CD8-positive, alpha-beta memory T cell (primary cell): Measurements from ENCODE around the gene PNCK. TPM values are rescaled to one million over a fixed set of nuclear protein-coding genes. Genes with fewer than 3 reads are reported as not detected.
A peak's percentile ranks its signal among the peaks of the same experiment; 100 is the strongest.

ENCODE experiments used
- CTCF ChIA-PET: fragments of 350-600 bp; sonication (Branson Sonifier 250); formaldehyde crosslinking; loops from one replicate; lab custom pipeline; 2021; ENCODE audit warnings: antibody characterized with exemption; lab: Charles Lee
- POLR2A ChIA-PET: fragments of 350-600 bp; sonication (Branson Sonifier 250); formaldehyde crosslinking; loops from one replicate; lab custom pipeline; 2021; ENCODE audit warnings: antibody characterized with exemption; lab: Charles Lee
- DNase-seq, 5 donors: peaks; one replicate each; pipeline versions ENCODE4 v3.0.0 to v3.0.0-alpha.2; 2020 to 2022; ENCODE audit warnings: mixed read lengths in 1 of 5
- H3K27ac ChIP-seq: one replicate; pipeline ENCODE4 v1.7.0; 2013; ENCODE audit warnings: low read depth, mild to moderate bottlenecking, low read length, moderate library complexity
- H3K27me3 ChIP-seq: 2 replicates; pipeline ENCODE4 v1.7.0; 2013; ENCODE audit warnings: low read length, mild to moderate bottlenecking; ENCODE audit not compliant: insufficient read depth, poor library complexity, severe bottlenecking
- H3K36me3 ChIP-seq: 2 replicates; pipeline ENCODE4 v1.7.0; 2013; ENCODE audit warnings: mild to moderate bottlenecking, low read length, moderate library complexity; ENCODE audit not compliant: insufficient read depth
- H3K4me1 ChIP-seq: 2 replicates; pipeline ENCODE4 v1.7.0; 2013; ENCODE audit warnings: mild to moderate bottlenecking, low read length, moderate library complexity; ENCODE audit not compliant: insufficient read depth
- H3K4me3 ChIP-seq: 2 replicates; pipeline ENCODE4 v1.7.0; 2013; ENCODE audit warnings: mild to moderate bottlenecking, low read length
- H3K9me3 ChIP-seq: 2 replicates; pipeline ENCODE4 v1.7.0; 2013; ENCODE audit warnings: mild to moderate bottlenecking, low read length
- H3K27ac Mint-ChIP-seq, 8 donors: one replicate each; pipeline ENCODE4 v1.8.0; 2020 to 2021; ENCODE audit warnings: mixed read lengths in 8 of 8, mild to moderate bottlenecking in 6 of 8, inconsistent platforms in 3 of 8, moderate library complexity in 3 of 8
- H3K27me3 Mint-ChIP-seq, 2 donors: one replicate each; pipeline ENCODE4 v1.8.0; 2020 to 2021; ENCODE audit warnings: mixed read lengths in 2 of 2, mild to moderate bottlenecking in 1 of 2, moderate library complexity in 1 of 2
- H3K36me3 Mint-ChIP-seq, 3 donors: one replicate each; pipeline ENCODE4 v1.8.0; 2020 to 2021; ENCODE audit warnings: mixed read lengths in 3 of 3, inconsistent platforms in 1 of 3, mild to moderate bottlenecking in 1 of 3
- H3K4me1 Mint-ChIP-seq, 3 donors: one replicate each; pipeline ENCODE4 v1.8.0; 2020 to 2021; ENCODE audit warnings: mixed read lengths in 3 of 3, inconsistent platforms in 1 of 3, mild to moderate bottlenecking in 1 of 3
- H3K4me3 Mint-ChIP-seq, 7 donors: one replicate each; pipeline ENCODE4 v1.8.0; 2020 to 2021; ENCODE audit warnings: mixed read lengths in 7 of 7, mild to moderate bottlenecking in 6 of 7, moderate library complexity in 4 of 7, inconsistent platforms in 2 of 7
- H3K9me3 Mint-ChIP-seq, 5 donors: one replicate each; pipeline ENCODE4 v1.8.0; 2020 to 2022; ENCODE audit warnings: mixed read lengths in 5 of 5, mild to moderate bottlenecking in 3 of 5, moderate library complexity in 2 of 5, inconsistent platforms in 1 of 5
- polyA plus RNA-seq: library from polyadenylated mRNA; unstranded; fragments of 300-500 nt; fragmentation: Illumina TruSeq; gene quantifications from one replicate; pipeline ENCODE4 v1.2.3, GENCODE V29; 2021
- total RNA-seq, 2 experiments: library from RNA; stranded (reverse); gene quantifications; one replicate each; pipeline ENCODE4 v1.2.3, GENCODE V29; 2021

The PNCK gene
- total and polyA plus RNA-seq, 3 experiments from 2014 or later: not detected

DNA sequence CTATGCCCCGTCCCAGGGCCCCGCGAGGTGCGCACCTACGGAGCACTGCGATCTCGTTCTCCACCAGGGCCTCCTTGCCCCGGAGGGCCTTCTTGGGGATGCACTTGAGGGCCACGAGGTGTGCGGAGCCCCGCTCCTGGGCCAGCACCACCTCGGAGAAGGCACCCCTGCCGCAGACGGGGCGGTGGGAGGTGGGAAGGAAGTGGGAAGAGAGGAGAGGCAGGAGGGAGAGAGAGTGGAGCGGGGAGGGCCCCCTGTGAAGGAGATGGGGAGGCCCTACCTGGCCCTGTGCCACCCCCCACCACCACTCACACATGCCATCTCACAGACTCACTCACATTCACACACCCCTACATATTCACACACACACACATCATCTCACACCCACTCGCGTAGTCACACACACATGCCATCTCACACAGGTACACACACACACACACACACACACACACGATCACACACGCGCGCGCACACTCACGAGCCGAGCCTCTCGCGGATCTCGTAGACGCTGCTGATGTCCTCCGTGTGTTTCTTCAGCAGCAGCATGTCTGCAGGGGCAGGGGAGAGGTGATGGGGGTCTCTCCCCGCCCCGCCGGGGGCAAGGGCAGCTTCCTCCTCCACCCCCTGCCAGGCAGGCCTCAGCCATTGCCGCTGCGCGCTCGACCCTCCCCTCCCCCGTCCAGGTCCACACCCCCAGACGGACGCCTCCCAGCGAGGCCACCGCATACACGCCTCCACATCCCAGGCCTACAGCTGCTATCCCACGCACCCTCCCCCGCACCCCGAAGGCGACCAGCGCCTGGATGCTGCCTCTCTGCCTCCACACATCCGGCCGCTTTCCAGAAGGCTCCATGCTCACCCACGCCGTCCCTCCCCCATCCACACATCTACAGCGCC, 834 bp downstream of the PNCK start:
- Mint-ChIP-seq H3K36me3 (no peaks in the 10 kb centered on the region), H3K9me3 (no peaks in the 10 kb centered on the region), H3K4me1 (peaks cover 4 to 11% (median 6%) of the 10 kb centered on the region in 3 donors), H3K27ac (peak overlapping the region in 1 of 8 donors; percentile 63), H3K4me3 (peak overlapping the region in 2 of 7 donors; percentile 23 to 35), H3K27me3 (peaks cover 18 to 25% of the 10 kb centered on the region in 2 donors)
- Histone ChIP-seq H3K27me3 (no peaks in the 10 kb centered on the region), H3K4me3 (no peak overlapping the region), H3K36me3 (no peaks in the 10 kb centered on the region), H3K27ac (no peak overlapping the region), H3K9me3 (no peaks in the 10 kb centered on the region), H3K4me1 (no peaks in the 10 kb centered on the region)
- CTCF ChIA-PET: no interaction called here
- no peak for DNase-seq
- POLR2A ChIA-PET: no interaction called here

DNA sequence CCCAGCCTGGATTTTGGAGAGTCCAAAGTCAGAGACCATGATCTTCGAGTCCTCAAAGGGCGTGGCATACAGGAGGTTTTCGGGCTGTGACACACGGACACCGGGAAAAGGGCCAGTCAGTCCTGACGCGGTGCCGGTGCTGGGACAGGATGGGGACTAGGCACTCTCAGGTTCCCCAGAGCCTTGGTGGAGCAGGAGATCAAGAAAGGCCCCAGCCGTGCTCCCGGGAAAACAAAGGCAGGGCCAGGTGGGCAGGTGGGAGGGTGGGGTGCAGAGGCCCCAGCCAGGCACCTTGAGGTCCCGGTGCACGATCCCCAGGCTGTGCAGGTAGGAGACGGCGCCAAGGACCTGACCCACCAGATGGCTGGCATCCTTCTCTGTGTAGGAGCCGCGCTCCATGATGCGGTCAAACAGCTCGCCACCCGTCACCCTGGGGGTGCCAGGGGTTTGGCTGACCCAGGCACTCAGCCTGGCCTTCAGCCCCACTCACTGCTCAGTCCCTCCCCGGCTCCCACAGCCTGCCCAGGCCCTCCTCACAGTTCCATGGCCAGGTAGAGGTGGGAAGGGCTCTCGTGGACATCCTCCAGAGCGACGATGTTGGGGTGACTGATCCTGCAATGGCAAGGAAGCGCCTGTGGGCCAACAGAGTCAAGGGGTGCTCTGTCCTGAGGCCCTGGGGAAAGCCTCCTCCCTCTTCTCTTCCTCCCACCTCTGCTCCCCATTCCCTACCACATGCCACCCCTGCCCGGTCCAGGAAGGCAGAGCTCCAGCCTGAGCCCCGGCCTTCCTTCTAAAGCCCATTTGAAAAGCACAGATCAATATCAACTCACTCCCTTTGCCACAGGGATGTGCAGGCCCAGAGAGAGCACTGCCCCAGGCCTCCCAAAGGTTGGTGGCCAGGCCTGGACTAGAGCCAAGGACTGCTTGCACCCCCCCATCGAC, 1.8 kb downstream of the PNCK start:
- no peaks in the 10 kb centered on the region for H3K36me3 Mint-ChIP-seq
- ChIA-PET POLR2A (no interaction called here), CTCF (interaction anchor here (1.1 to 1.5 kb wide), 2 partner anchors 10 to 117 kb away, joined by 3 to 4 read pairs; no protein-coding TSS in a partner anchor)
- H3K4me1 Mint-ChIP-seq: peaks cover 8 to 15% (median 9%) of the 10 kb centered on the region in 3 donors
- Histone ChIP-seq H3K4me1 (no peaks in the 10 kb centered on the region), H3K27ac (no peak overlapping the region), H3K9me3 (no peaks in the 10 kb centered on the region), H3K27me3 (no peaks in the 10 kb centered on the region), H3K36me3 (no peaks in the 10 kb centered on the region), H3K4me3 (no peak overlapping the region)
- DNase-seq: no peak
- peak overlapping the region in 2 of 7 donors; percentile 36 to 39 for H3K4me3 Mint-ChIP-seq
- no peaks in the 10 kb centered on the region for H3K9me3 Mint-ChIP-seq
- no peak overlapping the region for H3K27ac Mint-ChIP-seq
- peaks cover 19 to 27% of the 10 kb centered on the region in 2 donors for H3K27me3 Mint-ChIP-seq

DNA sequence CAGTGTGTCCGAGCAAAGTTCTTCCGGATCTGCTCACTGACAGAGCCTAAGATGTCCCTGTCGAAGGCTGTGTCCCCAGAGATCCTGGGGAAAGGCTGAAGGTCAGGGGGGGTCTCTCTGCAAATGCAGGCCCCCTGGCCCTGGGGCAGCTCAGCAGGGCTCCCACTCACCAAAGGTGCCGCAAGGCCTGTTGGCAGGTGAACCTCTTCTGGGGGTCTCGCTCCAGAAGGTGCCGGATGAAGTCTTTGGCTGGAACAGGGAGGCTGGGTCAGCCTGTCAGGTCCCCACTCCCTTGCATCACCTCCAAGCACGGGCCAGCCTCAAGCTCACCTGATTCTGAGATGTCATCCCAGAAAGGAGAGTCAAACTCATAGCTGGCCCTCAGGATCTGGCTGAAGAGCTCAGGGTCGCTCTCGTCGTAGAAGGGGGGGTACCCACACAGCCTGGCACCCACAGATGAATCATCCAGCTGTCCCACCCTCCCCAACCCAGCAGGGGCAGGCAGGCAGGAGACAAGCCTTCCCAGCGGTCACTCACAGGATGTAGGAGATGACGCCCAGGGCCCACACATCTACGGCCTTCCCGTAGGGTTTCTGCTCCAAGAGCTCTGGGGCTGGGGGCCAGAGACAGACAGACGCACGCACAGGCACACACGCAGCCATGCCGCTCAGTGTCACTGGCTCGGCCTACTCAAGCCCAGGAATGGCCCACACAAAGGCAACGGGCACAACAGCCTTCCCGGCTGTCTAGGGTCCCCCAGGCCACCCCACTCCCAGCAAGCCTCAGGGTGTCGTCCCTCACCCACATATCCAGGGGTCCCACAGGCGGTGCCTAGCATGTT, 2.6 kb downstream of the PNCK start:
- no peaks in the 10 kb centered on the region for H3K36me3 Mint-ChIP-seq
- H3K27ac ChIP-seq: no peak overlapping the region
- H3K27ac Mint-ChIP-seq: no peak overlapping the region
- ChIA-PET CTCF (interaction anchor here (1.1 to 6.2 kb wide), 3 partner anchors 9 to 131 kb away, joined by 3 to 59 read pairs (median 4); no protein-coding TSS in a partner anchor), POLR2A (no interaction called here)
- no peak for DNase-seq
- H3K9me3 Mint-ChIP-seq: no peaks in the 10 kb centered on the region
- H3K9me3 ChIP-seq: no peaks in the 10 kb centered on the region
- no peaks in the 10 kb centered on the region for H3K27me3 ChIP-seq
- no peak overlapping the region for H3K4me3 ChIP-seq
- H3K36me3 ChIP-seq: no peaks in the 10 kb centered on the region
- H3K4me3 Mint-ChIP-seq: no peak overlapping the region
- no peaks in the 10 kb centered on the region for H3K4me1 ChIP-seq
- peaks cover 8 to 15% (median 9%) of the 10 kb centered on the region in 3 donors for H3K4me1 Mint-ChIP-seq
- peaks cover 20 to 27% of the 10 kb centered on the region in 2 donors for H3K27me3 Mint-ChIP-seq

- CTCF ChIA-PET: interaction anchor here (1.1 to 6.2 kb wide), 4 partner anchors 8 to 131 kb away, joined by 3 to 59 read pairs (median 14); no protein-coding TSS in a partner anchor
- peaks cover 8 to 15% (median 9%) of the 10 kb centered on the region in 3 donors for H3K4me1 Mint-ChIP-seq
- no peak overlapping the region for H3K27ac Mint-ChIP-seq
- H3K27me3 Mint-ChIP-seq: peaks cover 19 to 24% of the 10 kb centered on the region in 2 donors
- no peaks in the 10 kb centered on the region for H3K9me3 Mint-ChIP-seq
- no peak overlapping the region for H3K4me3 Mint-ChIP-seq
- no peaks in the 10 kb centered on the region for H3K36me3 Mint-ChIP-seq
- Histone ChIP-seq H3K4me3 (no peak overlapping the region), H3K27ac (no peak overlapping the region), H3K4me1 (no peaks in the 10 kb centered on the region), H3K36me3 (no peaks in the 10 kb centered on the region), H3K9me3 (no peaks in the 10 kb centered on the region), H3K27me3 (no peaks in the 10 kb centered on the region)
- DNase-seq: no peak
- POLR2A ChIA-PET: no interaction called here
These were observed 3.5 kb downstream of the PNCK start for GRCh38 chrX:153669901-153670731.

- H3K9me3 ChIP-seq: no peaks in the 10 kb centered on the region
- H3K36me3 ChIP-seq: no peaks in the 10 kb centered on the region
- POLR2A ChIA-PET: no interaction called here
- Mint-ChIP-seq H3K36me3 (no peaks in the 10 kb centered on the region), H3K27ac (no peak overlapping the region), H3K4me3 (no peak overlapping the region), H3K27me3 (peaks cover 13 to 16% of the 10 kb centered on the region in 2 donors), H3K9me3 (no peaks in the 10 kb centered on the region), H3K4me1 (peaks cover 7 to 15% (median 8%) of the 10 kb centered on the region in 3 donors)
- H3K27me3 ChIP-seq: no peaks in the 10 kb centered on the region
- no peaks in the 10 kb centered on the region for H3K4me1 ChIP-seq
- peak; percentile 31 to 54 (median 33) for DNase-seq
- no peak overlapping the region for H3K27ac ChIP-seq
- CTCF ChIA-PET: interaction anchor here (1.2 to 6.2 kb wide), 10 partner anchors 12 to 637 kb away, joined by 3 to 59 read pairs (median 5); no protein-coding TSS in a partner anchor
- H3K4me3 ChIP-seq: no peak overlapping the region
These were observed 4.3 kb downstream of the PNCK start for GRCh38 chrX:153669174-153669890.

- no peak for DNase-seq
- no peak overlapping the region for H3K4me3 Mint-ChIP-seq
- Histone ChIP-seq H3K36me3 (no peaks in the 10 kb centered on the region), H3K4me3 (no peak overlapping the region), H3K27me3 (no peaks in the 10 kb centered on the region), H3K27ac (no peak overlapping the region), H3K9me3 (no peaks in the 10 kb centered on the region), H3K4me1 (no peaks in the 10 kb centered on the region)
- POLR2A ChIA-PET: no interaction called here
- no peaks in the 10 kb centered on the region for H3K9me3 Mint-ChIP-seq
- peaks cover 7 to 12% (median 8%) of the 10 kb centered on the region in 3 donors for H3K4me1 Mint-ChIP-seq
- no peak overlapping the region for H3K27ac Mint-ChIP-seq
- CTCF ChIA-PET: interaction anchor here (0.9 to 6.2 kb wide), 16 partner anchors 11 to 727 kb away, joined by 3 to 59 read pairs (median 4); no protein-coding TSS in a partner anchor
- H3K36me3 Mint-ChIP-seq: no peaks in the 10 kb centered on the region
- peaks cover 9 to 13% of the 10 kb centered on the region in 2 donors for H3K27me3 Mint-ChIP-seq
These were observed 5.0 kb downstream of the PNCK start for GRCh38 chrX:153668423-153669173.
